ENCODE results near the gene ROR2.

GRCh38 chr9:91939978-91940377, 10.1 kb downstream of the ROR2 start:
- TF ChIP-seq CTCF (conservative IDR thresholded peaks at IDR 0.05 in 1 of 2, IDR thresholded peaks at IDR 0.05 in 1 of 2; ENCODE audit: extremely low read depth in 1 of 2, insufficient read depth in 1 of 2, low read depth in 1 of 2, low read length in 2 of 2) (no peak), EZH2 (IDR thresholded peaks at IDR 0.05; ENCODE audit: borderline replicate concordance, low read length) (no peak)

All from mammary epithelial cell (primary cell).